Measurements from ENCODE around the gene TRIP12.
"Not testable (repeated sequence)": the region's sequence is repeated elsewhere in the genome, so short reads cannot be mapped to it uniquely, and the experiment has no call there.

The TRIP12 gene

DNA sequence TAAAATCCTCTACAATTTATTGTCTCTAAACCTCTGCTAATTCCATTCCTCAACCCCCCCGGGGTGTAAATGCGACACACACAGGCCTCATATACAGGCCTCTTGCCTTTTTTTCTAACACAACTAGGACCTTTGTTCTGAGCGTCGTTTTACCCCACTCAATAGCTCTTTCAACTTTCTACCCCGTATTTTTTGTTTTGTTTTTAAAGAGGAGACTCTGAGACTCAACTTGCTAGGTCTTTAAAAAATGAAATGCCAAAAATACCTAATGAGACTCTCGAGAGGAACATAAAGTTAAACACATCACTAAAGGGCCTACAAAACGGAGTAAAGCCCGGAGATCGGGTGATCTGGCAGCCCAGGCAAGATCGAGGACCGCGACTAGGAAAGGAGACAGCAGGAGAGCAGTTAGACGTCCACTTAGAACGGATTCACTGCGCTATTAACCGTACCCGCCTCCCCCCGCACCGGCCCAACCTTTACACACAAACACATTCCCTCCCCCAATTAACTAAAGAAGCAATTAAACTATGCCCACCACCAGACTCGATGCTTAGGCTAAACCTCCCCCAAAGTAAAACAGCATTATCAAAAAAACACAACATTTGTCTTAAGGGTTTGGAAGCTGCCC, 1.7 kb downstream of the TRIP12 start:
- no peak for DNase-seq (ENCODE audit: low spot score)

DNA sequence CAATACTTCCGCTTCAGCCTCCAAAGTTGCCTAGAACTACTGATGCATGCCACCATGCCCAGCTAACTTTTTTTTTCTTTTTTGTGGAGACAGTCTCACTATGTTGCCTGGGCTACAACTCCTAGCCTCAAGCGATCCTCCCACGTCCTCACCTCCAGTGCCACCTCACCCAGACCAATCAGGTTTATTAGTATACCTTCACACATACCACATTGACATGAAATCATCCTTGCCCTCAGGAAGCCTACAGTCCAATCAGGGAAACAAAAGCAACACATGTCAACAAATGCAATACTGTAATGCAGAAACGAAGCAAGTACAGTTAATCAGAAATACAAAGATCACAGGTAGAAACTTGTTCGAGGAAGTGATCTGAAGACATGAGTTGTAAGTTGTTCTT, 4.0 kb downstream of the TRIP12 start:
- DNase-seq (ENCODE audit: low spot score) = no peak

- no peak for DNase-seq (ENCODE audit: low spot score)
Measured at GRCh38 chr2:229914171-229914570, 7.6 kb downstream of the TRIP12 start.

DNA sequence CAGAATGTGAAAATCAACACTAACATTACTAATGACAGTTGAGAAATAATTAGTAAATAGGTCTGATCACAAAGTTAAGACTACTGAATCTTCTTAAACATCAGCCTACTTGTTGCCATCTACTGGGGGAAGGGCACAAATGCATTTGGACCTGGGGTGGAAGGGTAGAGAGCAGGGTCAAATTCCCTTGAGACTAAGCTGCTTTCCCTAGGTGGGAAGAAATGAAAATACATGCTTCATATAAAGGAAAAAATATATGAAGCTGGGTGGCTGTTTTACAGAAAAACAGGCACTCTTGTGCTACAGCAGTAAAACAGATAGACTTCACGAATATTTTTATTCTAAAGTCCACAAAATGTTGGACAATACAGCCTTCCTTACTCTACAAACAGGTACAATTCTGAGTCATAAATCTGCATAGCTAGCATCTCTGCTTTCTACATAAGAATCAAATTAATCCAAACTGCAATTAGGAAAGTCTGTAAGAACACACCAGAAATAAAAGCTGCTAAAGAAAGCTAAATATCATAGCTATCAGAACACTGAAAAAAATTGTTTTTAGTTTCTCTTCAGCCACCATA, 10.9 kb downstream of the TRIP12 start:
- no peak for DNase-seq (ENCODE audit: low spot score)

- no peak for DNase-seq (ENCODE audit: low spot score)
Measured at GRCh38 chr2:229910147-229910831, 11.5 kb downstream of the TRIP12 start.

DNA sequence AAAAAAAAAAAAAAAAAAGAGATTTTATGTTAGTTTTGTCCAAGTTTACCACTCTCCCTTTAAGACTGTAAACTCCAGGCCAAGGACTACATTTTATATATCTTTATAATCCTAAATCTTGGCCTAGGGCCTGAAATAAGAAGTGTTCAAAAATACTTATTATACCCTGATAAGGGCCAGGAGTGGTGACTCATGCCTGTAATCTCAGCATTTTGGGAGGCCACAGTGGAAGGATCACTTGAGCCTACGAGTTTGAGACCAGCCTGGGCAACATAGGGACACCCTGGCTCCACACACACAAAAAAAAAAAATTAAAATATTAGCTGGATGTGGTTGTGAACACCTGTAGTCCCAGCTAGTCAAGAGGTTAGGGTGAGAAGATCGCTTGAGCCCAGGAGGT, 12.7 kb downstream of the TRIP12 start:
- DNase-seq (ENCODE audit: low spot score) = no peak

- no peak for DNase-seq (ENCODE audit: low spot score)
Measured at GRCh38 chr2:229905601-229906000, 16.2 kb downstream of the TRIP12 start.

DNA sequence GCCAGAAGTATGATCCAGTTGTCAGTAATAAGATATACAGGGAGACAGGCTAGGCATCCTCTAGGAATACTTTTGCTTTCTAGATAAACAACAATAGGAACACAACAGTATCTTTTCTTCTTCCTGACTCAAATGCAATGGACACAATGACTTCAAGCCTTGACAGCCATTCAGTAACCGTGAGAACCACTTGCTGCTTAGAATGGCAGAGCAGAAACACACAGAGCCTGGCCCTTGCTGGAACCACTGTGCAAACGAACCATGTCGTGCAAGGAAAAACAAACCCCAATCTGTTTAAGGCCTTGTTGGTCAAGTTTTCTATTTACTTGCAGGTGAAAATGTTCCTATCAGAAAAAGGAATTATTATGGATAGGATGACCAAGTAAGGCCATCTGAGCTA, 18.8 kb downstream of the TRIP12 start:
- no peak for DNase-seq (ENCODE audit: low spot score)

DNA sequence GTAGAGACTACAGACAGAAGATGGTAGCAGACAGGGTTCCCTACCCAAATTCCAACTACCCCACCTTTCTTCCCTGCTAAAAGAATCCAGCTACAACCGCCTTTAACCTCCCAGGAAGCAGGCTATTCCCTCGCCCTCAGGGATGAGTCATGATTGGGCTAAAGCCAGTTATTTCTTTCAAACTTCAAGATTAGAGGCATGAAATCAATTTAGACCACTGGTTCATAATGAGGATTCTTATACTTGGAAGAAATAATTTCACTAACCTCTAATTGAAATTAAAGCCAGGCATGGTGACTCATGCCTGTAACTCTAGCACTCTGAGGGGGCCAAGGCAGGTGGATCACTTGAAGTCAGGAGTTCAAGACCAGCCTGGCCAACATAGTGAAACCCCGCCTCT, 20.0 kb downstream of the TRIP12 start:
- DNase-seq (ENCODE audit: low spot score) = peak; percentile 57

DNA sequence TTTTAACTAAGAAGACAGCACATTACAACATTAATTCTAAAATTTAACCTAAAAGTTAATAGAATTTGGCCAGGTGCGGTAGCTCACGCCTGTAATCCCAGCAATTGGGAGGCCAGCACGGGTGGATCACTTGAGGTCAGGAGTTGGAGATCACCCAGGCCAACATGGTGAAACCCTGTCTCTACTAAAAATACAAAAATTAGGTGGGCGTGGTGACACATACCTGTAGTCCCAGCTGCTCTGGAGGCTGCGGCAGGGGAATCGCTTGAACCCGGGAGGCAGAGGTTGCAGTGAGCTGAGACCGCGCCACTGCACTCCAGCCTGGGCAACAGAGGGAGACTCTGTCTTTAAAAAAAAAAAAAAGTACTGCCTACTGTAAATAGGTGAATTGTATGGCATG, 21.3 kb downstream of the TRIP12 start:
- DNase-seq (ENCODE audit: low spot score) = not testable (repeated sequence)

GRCh38 chr2:229900012-229900411, 21.8 kb downstream of the TRIP12 start:
- DNase-seq (ENCODE audit: low spot score) = no peak

GRCh38 chr2:229899604-229900003, 22.2 kb downstream of the TRIP12 start:
- no peak for DNase-seq (ENCODE audit: low spot score)

GRCh38 chr2:229896857-229897256, 25.0 kb downstream of the TRIP12 start:
- DNase-seq (ENCODE audit: low spot score) = no peak

DNA sequence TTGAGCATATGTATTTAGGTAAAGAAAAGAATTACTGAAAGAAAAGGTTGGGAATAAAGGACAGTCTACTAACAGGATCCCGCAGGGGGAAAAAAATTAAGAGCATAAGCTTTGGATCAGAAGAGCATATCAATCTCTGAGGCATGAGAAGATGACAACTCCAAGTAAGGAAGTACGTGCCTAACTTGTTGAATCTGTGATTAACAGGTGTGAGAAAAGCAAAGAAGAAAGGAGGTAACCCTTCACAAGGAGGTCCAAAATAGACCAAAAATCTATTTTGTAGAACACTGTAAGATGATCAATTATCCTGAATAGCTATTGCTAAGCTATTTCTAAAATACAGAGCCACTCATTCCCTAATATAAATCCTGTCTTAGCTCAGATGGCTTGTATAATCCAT, 32.8 kb downstream of the TRIP12 start:
- DNase-seq (ENCODE audit: low spot score) = no peak

DNA sequence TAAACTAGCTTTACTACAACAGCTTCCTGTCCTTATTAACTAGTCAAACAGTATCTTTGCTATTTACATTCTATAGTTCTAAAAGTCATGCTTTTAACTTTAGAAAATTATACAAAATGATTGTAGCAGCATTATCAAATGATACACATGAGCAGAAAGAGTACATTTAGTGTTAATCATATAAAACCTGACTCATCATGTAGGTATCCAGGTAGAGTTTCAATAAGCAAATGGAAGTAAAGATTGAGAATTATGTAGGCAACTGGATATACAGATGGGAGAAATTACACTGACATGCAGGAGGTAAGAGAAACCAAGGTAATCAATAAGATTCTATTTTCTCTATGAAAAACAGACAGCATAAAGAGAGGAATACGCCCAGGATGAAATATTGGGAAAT, 33.8 kb downstream of the TRIP12 start:
- no peak for DNase-seq (ENCODE audit: low spot score)

DNA sequence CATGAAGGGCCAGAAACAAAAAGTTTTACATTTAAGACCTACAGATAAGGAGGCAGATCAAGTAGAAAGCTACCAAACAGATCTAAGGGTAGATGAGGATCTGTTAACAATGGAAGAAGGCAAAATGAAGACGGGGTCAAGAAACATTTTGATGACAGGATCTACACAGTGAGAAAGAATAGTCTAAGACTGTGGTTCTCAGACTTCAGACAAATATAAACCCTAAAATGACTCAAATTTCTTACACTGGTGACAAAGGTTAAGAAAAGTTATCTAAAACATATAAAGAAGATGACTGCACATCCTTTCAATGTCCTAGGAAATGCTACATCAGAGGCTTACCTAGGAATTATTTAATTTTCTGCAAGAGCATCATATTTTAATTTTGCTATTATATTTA, 34.4 kb downstream of the TRIP12 start:
- no peak for DNase-seq (ENCODE audit: low spot score)

DNA sequence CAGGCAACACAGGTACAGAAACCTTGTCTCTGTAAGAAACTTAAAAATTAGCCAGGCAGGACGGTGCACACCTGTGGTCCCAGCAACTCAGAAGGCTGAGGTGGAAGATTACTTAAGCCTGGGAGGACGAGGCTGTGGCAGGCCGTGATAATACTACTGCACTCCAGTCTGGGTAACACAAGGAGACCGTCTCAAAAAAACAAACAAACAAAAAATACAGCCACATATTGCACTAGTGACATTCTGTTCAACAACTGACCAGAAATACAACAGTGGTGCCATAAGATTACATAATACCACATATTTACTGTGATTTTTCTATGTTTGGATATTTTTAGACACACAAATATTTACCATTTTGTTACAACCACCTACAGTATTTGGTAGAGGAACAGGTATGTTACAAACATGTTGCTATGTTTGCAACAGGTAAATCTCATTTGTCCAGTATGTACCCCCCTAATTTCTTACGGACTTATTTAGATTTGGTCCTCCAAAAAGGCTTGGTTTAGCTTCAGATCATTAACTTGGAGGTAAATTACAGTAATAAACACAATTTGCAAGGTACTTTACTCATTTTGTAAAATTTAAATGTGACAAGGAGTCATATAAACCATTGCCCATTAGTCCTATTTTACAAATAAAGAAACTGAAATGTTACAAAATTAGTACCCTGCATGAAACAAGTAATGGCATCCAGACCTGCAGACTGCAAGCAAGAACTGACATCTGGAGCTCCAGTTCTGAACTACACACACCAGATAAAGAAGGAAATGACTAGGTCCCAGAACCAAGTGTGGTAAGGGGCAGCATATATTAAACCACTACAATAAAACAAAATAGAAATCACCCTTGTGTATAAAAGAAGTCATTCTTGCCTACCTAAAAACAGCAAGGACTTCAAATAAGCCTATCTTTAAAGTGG, 36.8 kb downstream of the TRIP12 start:
- DNase-seq (ENCODE audit: low spot score) = no peak

- no peak for DNase-seq (ENCODE audit: low spot score)
Measured at GRCh38 chr2:229882583-229882982, 39.2 kb downstream of the TRIP12 start.

DNA sequence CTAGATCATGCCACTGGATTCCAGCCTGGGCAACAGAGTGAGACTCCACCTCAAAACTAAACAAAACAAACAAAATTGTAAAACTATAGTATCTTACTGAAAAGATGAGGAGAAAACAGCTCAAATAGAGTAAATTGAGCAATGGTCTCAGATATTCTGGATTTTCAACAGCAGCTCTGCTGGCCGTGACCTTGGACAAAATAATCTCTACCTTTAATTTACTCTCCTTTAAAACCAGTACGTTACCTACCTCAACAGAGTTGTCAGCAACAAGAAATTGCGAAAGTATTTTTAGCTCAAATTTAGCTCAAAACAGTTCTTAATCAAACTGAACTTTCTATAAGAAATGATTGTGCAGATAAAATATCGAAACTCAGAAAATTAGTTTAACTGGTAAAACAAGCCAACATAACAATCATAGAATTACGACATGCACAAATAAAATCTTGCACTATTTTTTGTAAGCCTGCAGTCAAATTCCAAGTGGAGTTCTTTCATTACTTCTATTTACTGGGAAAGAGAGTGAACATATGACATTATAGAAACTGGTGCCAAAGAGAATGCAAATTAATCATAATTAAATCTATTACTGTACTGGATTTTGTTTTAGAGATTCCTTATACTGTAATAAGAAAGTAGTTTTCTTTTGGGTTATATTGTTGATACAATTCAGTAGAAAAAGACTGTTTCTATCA, 40.8 kb downstream of the TRIP12 start:
- no peak for DNase-seq (ENCODE audit: low spot score)

- DNase-seq (ENCODE audit: low spot score) = no peak
Measured at GRCh38 chr2:229879191-229879950, 42.4 kb downstream of the TRIP12 start.

GRCh38 chr2:229875549-229875948, 46.3 kb downstream of the TRIP12 start:
- no peak for DNase-seq (ENCODE audit: low spot score)

All from LoVo (cell line).